ENCODE results near the gene UXS1.

UXS1 gene

GRCh38 chr2:106115250-106115649, 78.9 kb downstream of the UXS1 start:
- WGBS (ENCODE audit: insufficient coverage) = 100% methylated on average over 1 of the region's 2 CpGs

GRCh38 chr2:106114166-106114565, 79.9 kb downstream of the UXS1 start:
- Histone ChIP-seq H3K9me3 (ENCODE audit: control extremely low read depth in 1 of 5, control insufficient read depth in 4 of 5, insufficient read depth in 2 of 5, low read depth in 1 of 5, low read length in 4 of 5) (no peaks in the 10 kb centered on the region), H3K4me1 (ENCODE audit: control extremely low read depth in 1 of 4, control insufficient read depth in 4 of 4, insufficient read depth in 4 of 4, low read length in 3 of 4) (peaks cover 0 to 11% (median under 1%) of the 10 kb centered on the region in 4 experiments), H3K27ac (ENCODE audit: insufficient read depth in 1 of 2, low read depth in 1 of 2, low read length in 2 of 2, poor library complexity in 1 of 2, severe bottlenecking in 2 of 2) (no peak overlapping the region), H3K27me3 (replicated peaks in 2 of 5; ENCODE audit: control insufficient read depth in 4 of 5, insufficient read depth in 5 of 5, low read length in 4 of 5) (no peaks in the 10 kb centered on the region), H3K36me3 (ENCODE audit: control insufficient read depth in 4 of 4, insufficient read depth in 4 of 4, low read length in 3 of 4) (peaks cover 18 to 77% (median 45%) of the 10 kb centered on the region in 4 experiments), H3K4me3 (ENCODE audit: control insufficient read depth in 1 of 7, extremely low read depth in 1 of 7, insufficient read depth in 4 of 7, low read depth in 2 of 7, low read length in 6 of 7) (no peak overlapping the region)
- DNase-seq = no peak
- ChIA-PET CTCF (interaction anchor here (1.0 kb wide), 1 partner anchor 19 kb away, joined by 3 read pairs; no protein-coding TSS in a partner anchor), POLR2A (no interaction called here)
- WGBS (ENCODE audit: insufficient coverage) = 86% methylated on average over 1 of the region's 4 CpGs

More at GRCh38 chr2:106115250-106115649, 78.9 kb downstream of the UXS1 start:
- Histone ChIP-seq H3K4me3 (ENCODE audit: control insufficient read depth in 1 of 7, extremely low read depth in 1 of 7, insufficient read depth in 4 of 7, low read depth in 2 of 7, low read length in 6 of 7) (no peak overlapping the region), H3K27ac (ENCODE audit: insufficient read depth in 1 of 2, low read depth in 1 of 2, low read length in 2 of 2, poor library complexity in 1 of 2, severe bottlenecking in 2 of 2) (no peak overlapping the region), H3K4me1 (ENCODE audit: control extremely low read depth in 1 of 4, control insufficient read depth in 4 of 4, insufficient read depth in 4 of 4, low read length in 3 of 4) (peaks cover 0 to 11% (median under 1%) of the 10 kb centered on the region in 4 experiments), H3K9me3 (ENCODE audit: control extremely low read depth in 1 of 5, control insufficient read depth in 4 of 5, insufficient read depth in 2 of 5, low read depth in 1 of 5, low read length in 4 of 5) (no peaks in the 10 kb centered on the region), H3K27me3 (replicated peaks in 2 of 5; ENCODE audit: control insufficient read depth in 4 of 5, insufficient read depth in 5 of 5, low read length in 4 of 5) (no peaks in the 10 kb centered on the region), H3K36me3 (ENCODE audit: control insufficient read depth in 4 of 4, insufficient read depth in 4 of 4, low read length in 3 of 4) (peaks cover 12 to 75% (median 44%) of the 10 kb centered on the region in 4 experiments)
- peak in 2 of 3 donors; percentile 23 to 33 for DNase-seq
- POLR2A ChIA-PET = no interaction called here
- CTCF ChIA-PET = interaction anchor here (0.6 to 1.1 kb wide), 4 partner anchors 20 to 1694 kb away, joined by 3 to 4 read pairs (median 3); no protein-coding TSS in a partner anchor

- WGBS (ENCODE audit: insufficient coverage) = 98% methylated on average over 13 of the region's 13 CpGs
- peaks cover 0 to 11% (median under 1%) of the 10 kb centered on the region in 4 experiments for H3K4me1 ChIP-seq (ENCODE audit: control extremely low read depth in 1 of 4, control insufficient read depth in 4 of 4, insufficient read depth in 4 of 4, low read length in 3 of 4)
- CTCF ChIA-PET = no interaction called here
- POLR2A ChIA-PET = no interaction called here
- DNase-seq = no peak
- no peak overlapping the region for H3K4me3 ChIP-seq (ENCODE audit: control insufficient read depth in 1 of 7, extremely low read depth in 1 of 7, insufficient read depth in 4 of 7, low read depth in 2 of 7, low read length in 6 of 7)
- H3K36me3 ChIP-seq (ENCODE audit: control insufficient read depth in 4 of 4, insufficient read depth in 4 of 4, low read length in 3 of 4) = peaks cover 21 to 80% (median 51%) of the 10 kb centered on the region in 4 experiments
- H3K27ac ChIP-seq (ENCODE audit: insufficient read depth in 1 of 2, low read depth in 1 of 2, low read length in 2 of 2, poor library complexity in 1 of 2, severe bottlenecking in 2 of 2) = no peak overlapping the region
- H3K27me3 ChIP-seq (replicated peaks in 2 of 5; ENCODE audit: control insufficient read depth in 4 of 5, insufficient read depth in 5 of 5, low read length in 4 of 5) = no peaks in the 10 kb centered on the region
- no peaks in the 10 kb centered on the region for H3K9me3 ChIP-seq (ENCODE audit: control extremely low read depth in 1 of 5, control insufficient read depth in 4 of 5, insufficient read depth in 2 of 5, low read depth in 1 of 5, low read length in 4 of 5)
These were observed 80.6 kb downstream of the UXS1 start for GRCh38 chr2:106113361-106113966.

DNA sequence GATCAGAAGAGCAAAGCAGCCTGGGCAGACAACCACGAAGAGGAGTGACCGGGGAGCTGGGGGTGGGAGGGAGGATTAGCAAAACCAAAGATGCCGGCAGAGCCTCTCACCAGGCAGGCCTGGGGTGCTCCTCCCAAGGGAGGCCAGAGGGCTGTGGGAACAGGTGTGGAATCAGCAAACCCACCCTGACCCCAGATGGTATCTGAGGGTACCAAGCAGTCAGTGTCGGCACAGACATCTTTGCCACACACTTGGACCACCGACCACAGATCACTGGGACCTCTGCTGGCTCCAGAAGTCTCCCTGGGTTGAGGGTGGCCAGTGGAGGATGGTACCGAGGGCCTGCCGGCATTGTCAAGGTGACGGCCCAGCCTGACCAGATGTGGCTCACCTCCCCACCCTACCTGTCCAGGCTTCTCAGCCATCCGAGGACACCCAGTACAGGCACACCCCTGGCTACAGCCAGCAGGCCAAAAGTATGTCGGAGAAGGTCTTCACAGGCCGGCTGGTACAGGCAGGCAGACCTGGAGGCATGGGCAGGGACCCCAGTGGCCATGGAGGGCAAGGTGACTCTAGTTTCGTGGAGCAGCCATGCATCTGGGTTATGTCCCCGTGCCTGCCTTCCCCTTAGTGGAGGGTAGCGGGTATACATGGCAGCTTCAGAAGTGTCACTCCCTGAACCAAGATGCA, 82.1 kb downstream of the UXS1 start:
- over 99% methylated on average over 14 of the region's 14 CpGs for WGBS (ENCODE audit: insufficient coverage)
- no peak overlapping the region for H3K27ac ChIP-seq (ENCODE audit: insufficient read depth in 1 of 2, low read depth in 1 of 2, low read length in 2 of 2, poor library complexity in 1 of 2, severe bottlenecking in 2 of 2)
- H3K9me3 ChIP-seq (ENCODE audit: control extremely low read depth in 1 of 5, control insufficient read depth in 4 of 5, insufficient read depth in 2 of 5, low read depth in 1 of 5, low read length in 4 of 5) = no peaks in the 10 kb centered on the region
- DNase-seq = no peak
- ChIA-PET CTCF (interaction anchor here (1.2 to 1.5 kb wide), 3 partner anchors 10 to 470 kb away, joined by 3 to 7 read pairs (median 3); no protein-coding TSS in a partner anchor), POLR2A (no interaction called here)
- H3K4me3 ChIP-seq (ENCODE audit: control insufficient read depth in 1 of 7, extremely low read depth in 1 of 7, insufficient read depth in 4 of 7, low read depth in 2 of 7, low read length in 6 of 7) = no peak overlapping the region
- no peaks in the 10 kb centered on the region for H3K27me3 ChIP-seq (replicated peaks in 2 of 5; ENCODE audit: control insufficient read depth in 4 of 5, insufficient read depth in 5 of 5, low read length in 4 of 5)
- peaks cover 0 to 11% (median under 1%) of the 10 kb centered on the region in 4 experiments for H3K4me1 ChIP-seq (ENCODE audit: control extremely low read depth in 1 of 4, control insufficient read depth in 4 of 4, insufficient read depth in 4 of 4, low read length in 3 of 4)
- H3K36me3 ChIP-seq (ENCODE audit: control insufficient read depth in 4 of 4, insufficient read depth in 4 of 4, low read length in 3 of 4) = peaks cover 16 to 82% (median 50%) of the 10 kb centered on the region in 4 experiments

DNA sequence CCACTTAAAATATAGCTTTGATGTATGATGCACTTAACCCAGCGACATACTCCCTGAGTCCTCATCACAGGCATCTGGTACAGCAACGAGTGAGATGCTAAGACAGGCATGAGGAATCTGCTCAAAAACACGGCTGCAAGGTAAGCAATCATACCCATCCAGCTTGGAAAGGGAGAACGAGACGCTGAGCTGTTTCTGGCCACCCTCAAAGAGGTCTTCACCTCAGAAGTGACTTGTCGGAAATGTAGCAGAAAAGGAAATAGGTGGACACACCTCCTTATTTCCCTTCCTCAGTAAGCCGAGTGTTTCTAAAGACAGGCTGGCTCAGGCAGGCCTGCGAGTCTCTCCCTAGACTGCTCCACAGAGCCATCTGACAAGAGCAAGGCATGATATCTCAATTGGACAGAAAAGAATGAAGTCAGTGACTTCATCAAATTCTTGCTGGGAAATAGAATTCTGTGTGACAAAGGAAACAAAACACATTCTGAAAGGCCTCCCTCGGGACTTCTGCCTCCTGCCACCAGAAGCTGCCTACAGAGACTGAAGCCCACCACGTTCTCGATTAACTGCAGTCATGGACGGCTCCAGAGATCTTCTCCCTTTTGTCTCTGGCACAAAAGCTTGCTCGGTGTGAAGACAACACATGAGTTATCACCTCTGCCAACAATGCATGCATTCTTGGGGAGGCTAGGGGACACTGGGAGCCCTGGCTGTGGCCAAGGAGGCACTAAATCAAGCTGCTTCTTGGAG, 84.3 kb downstream of the UXS1 start:
- CTCF ChIA-PET = interaction anchor here (1.2 to 1.7 kb wide), 4 partner anchors 25 to 477 kb away, joined by 3 read pairs; no protein-coding TSS in a partner anchor
- Histone ChIP-seq H3K36me3 (ENCODE audit: control insufficient read depth in 4 of 4, insufficient read depth in 4 of 4, low read length in 3 of 4) (peaks cover 14 to 84% (median 46%) of the 10 kb centered on the region in 4 experiments), H3K27me3 (replicated peaks in 2 of 5; ENCODE audit: control insufficient read depth in 4 of 5, insufficient read depth in 5 of 5, low read length in 4 of 5) (no peaks in the 10 kb centered on the region), H3K27ac (ENCODE audit: insufficient read depth in 1 of 2, low read depth in 1 of 2, low read length in 2 of 2, poor library complexity in 1 of 2, severe bottlenecking in 2 of 2) (no peak overlapping the region), H3K4me3 (ENCODE audit: control insufficient read depth in 1 of 7, extremely low read depth in 1 of 7, insufficient read depth in 4 of 7, low read depth in 2 of 7, low read length in 6 of 7) (no peak overlapping the region), H3K4me1 (ENCODE audit: control extremely low read depth in 1 of 4, control insufficient read depth in 4 of 4, insufficient read depth in 4 of 4, low read length in 3 of 4) (peaks cover 0 to under 1% (median 0%) of the 10 kb centered on the region in 4 experiments), H3K9me3 (ENCODE audit: control extremely low read depth in 1 of 5, control insufficient read depth in 4 of 5, insufficient read depth in 2 of 5, low read depth in 1 of 5, low read length in 4 of 5) (no peaks in the 10 kb centered on the region)
- no peak for DNase-seq
- POLR2A ChIA-PET = no interaction called here
- 91% methylated on average over 11 of the region's 13 CpGs for WGBS (ENCODE audit: insufficient coverage)

DNA sequence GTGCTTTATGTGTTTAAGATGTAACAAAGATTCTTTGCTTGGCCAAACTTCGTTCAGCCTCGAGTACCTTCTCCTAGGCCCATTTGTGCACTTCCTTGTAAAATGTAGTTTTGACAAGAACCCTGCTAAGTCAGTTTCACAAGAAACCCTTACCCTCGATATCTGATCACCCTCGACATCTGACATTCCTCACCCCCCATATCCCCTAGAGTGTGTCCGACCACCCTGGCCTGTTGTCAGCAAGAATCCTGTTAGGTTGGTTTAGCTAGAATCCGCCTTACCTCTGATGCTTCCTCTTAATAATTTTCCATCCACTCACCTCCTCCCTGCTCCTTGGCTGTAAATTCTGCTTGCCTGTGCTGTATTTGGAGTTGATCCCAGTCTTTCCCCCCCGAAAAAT, 85.3 kb downstream of the UXS1 start:
- 91% methylated on average over 4 of the region's 7 CpGs for WGBS (ENCODE audit: insufficient coverage)
- H3K27me3 ChIP-seq (replicated peaks in 2 of 5; ENCODE audit: control insufficient read depth in 4 of 5, insufficient read depth in 5 of 5, low read length in 4 of 5) = no peaks in the 10 kb centered on the region
- H3K4me3 ChIP-seq (ENCODE audit: control insufficient read depth in 1 of 7, extremely low read depth in 1 of 7, insufficient read depth in 4 of 7, low read depth in 2 of 7, low read length in 6 of 7) = no peak overlapping the region
- CTCF ChIA-PET = interaction anchor here (1.0 to 1.7 kb wide), 3 partner anchors 17 to 474 kb away, joined by 3 to 6 read pairs (median 3); no protein-coding TSS in a partner anchor
- H3K27ac ChIP-seq (ENCODE audit: insufficient read depth in 1 of 2, low read depth in 1 of 2, low read length in 2 of 2, poor library complexity in 1 of 2, severe bottlenecking in 2 of 2) = no peak overlapping the region
- DNase-seq = no peak
- H3K9me3 ChIP-seq (ENCODE audit: control extremely low read depth in 1 of 5, control insufficient read depth in 4 of 5, insufficient read depth in 2 of 5, low read depth in 1 of 5, low read length in 4 of 5) = no peaks in the 10 kb centered on the region
- H3K4me1 ChIP-seq (ENCODE audit: control extremely low read depth in 1 of 4, control insufficient read depth in 4 of 4, insufficient read depth in 4 of 4, low read length in 3 of 4) = no peaks in the 10 kb centered on the region
- peaks cover 13 to 81% (median 41%) of the 10 kb centered on the region in 4 experiments for H3K36me3 ChIP-seq (ENCODE audit: control insufficient read depth in 4 of 4, insufficient read depth in 4 of 4, low read length in 3 of 4)
- POLR2A ChIA-PET = no interaction called here

All from common myeloid progenitor, CD34-positive (primary cell).